H7 (cell line): ENCODE measurements around the gene MORC3. TPM values are rescaled to one million over a fixed set of nuclear protein-coding genes. Genes with fewer than 3 reads are reported as not detected.
"Not testable (repeated sequence)": the region's sequence is repeated elsewhere in the genome, so short reads cannot be mapped to it uniquely, and the experiment has no call there.

Experiments used
- DNase-seq: peaks from one replicate; pipeline ENCODE4 v3.0.0; 2012
- H3K27me3 ChIP-seq: 2 replicates; pipeline ENCODE4 v1.6.0; 2011; ENCODE audit warnings: mild to moderate bottlenecking, low read length; ENCODE audit not compliant: control insufficient read depth, insufficient read depth
- H3K36me3 ChIP-seq: replicated peaks from 2 replicates; pipeline ENCODE4 v1.5.1; 2011; ENCODE audit warnings: low read length; ENCODE audit not compliant: control insufficient read depth, insufficient read depth
- H3K4me3 ChIP-seq: 2 replicates; pipeline ENCODE4 v1.5.1; 2011; ENCODE audit warnings: low read depth, mild to moderate bottlenecking, control low read depth, low read length, moderate library complexity; ENCODE audit not compliant: insufficient read depth
- total RNA-seq: library from RNA; depleted of rRNA; stranded (reverse); fragments of >200 nt; shearing (Covaris generic); gene quantifications from 2 replicates; pipeline ENCODE4 v1.2.3, GENCODE V29; 2014; rRNA removed

The MORC3 gene
- total RNA-seq = 15.3 and 24.9 TPM in 2 replicates

DNA sequence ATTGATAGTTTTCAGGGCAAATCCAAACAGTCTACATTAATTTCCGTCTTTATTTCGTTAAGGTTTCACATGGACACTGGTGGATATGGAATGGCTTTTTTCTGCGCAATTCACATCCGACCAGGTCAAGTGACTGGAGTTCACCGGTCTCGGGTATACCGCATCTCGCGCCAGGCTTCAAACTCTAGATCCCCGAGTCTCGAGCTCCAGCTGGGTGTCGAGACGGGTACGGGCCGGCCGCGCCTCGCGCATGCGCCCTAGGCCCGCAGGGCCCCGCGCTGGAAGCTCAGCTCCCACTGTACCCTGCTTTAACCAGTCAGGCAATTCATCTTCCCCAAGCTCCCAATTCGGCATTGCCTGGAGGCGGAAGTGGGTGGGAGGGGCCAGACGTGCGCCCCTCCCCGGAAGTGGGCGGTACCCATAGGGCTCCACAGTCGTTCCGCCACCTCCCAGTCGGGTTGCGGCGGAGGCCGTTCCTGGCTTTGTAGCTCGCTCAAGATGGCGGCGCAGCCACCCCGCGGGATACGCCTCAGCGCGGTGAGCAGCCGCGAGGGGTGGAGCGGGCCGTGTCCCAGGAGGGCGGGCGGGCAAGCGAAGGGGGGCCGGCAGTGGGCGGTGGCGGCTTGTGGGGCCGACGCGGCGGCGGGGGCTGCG lies at the start of gene MORC3:
TSS of gene MORC3 (plus strand) at position 431 of the 654 bp plus-strand sequence. CDS start at position 499, 68 bp downstream.
- peak; percentile 99 for DNase-seq
- H3K27me3 ChIP-seq = no peaks in the 10 kb centered on the region
- H3K36me3 ChIP-seq = no peaks in the 10 kb centered on the region
- H3K4me3 ChIP-seq = peak within 1 kb of the TSS; percentile 94

DNA sequence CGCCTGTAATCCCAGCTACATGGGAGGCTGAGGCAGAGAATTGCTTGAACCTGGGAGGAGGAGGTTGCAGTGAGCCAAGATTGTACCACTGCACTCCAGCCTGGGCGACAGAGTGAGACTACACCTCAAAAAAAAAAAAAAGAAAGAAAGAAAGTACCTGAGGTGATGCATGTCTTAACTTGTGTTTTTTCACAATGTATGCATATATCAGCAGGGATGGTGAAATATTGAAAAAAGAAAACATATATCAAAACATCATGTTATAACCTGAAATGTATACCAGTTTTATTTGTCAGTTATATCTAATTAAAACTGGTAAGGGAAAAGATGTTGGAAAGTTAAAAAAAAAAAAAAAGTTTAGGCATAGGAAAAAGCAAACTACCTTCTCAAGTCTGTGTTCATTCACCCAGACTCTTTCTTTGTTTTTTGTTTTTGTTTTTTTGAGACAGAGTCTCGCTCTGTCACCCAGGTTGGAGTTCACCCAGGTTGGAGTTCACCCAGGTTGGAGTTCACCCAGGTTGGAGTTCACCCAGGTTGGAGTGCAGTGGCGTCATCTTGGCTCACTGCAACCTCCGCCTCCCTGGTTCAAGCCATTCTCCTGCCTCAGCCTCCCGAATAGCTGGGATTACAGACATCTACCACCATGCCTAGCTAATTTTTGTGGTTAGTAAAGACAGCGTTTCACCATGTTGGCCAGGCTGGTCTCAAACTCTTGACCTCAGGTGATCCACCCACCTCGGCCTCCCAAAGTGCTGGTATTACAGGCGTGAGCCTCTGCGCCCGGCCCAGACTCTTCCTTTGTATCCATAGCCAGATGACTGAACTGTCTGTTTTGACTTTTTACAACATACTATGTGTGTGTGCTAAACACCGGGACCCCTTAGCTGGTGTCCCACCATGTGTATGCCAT lies 49.0 kb upstream of the MORC3 start:
- not testable (repeated sequence) for H3K4me3 ChIP-seq, H3K27me3 ChIP-seq, DNase-seq, H3K36me3 ChIP-seq

- Histone ChIP-seq H3K36me3 (no peaks in the 10 kb centered on the region), H3K27me3 (no peaks in the 10 kb centered on the region), H3K4me3 (no peak overlapping the region)
- no peak for DNase-seq
These were observed 45.9 kb upstream of the MORC3 start for GRCh38 chr21:36274128-36274527.

DNA sequence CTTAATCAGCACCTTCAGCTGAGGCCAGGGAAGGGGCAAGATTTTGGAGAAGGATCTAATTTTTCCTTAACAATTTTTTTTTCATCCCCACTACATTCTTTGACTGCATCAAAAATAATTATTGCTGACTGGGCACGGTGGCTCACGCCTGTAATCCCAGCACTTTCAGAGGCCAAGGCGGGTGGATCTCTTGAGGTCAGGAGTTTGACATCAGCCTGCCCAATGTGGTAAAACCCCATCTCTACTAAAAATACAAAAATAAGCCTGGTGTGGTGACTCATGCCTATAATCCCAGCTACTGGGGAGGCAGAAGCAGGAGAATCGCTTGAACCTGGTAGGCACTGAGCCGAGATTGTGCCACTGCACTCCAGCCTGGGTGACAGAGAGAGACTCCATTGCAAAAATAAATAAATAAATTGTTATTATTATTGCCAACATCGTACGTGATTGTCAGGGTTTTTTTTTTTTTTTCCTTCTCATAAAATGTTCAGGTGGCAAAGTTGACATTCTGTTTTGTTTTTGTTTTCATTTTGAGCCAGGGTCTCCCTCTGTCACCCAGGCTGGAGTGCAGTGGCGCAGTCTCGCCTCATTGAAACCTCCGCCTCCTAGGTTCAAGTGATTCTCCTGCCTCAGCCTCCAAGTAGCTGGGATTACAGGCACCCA lies 37.3 kb upstream of the MORC3 start:
- no peak for DNase-seq
- H3K4me3 ChIP-seq = no peak overlapping the region
- no peaks in the 10 kb centered on the region for H3K36me3 ChIP-seq
- H3K27me3 ChIP-seq = no peaks in the 10 kb centered on the region

DNA sequence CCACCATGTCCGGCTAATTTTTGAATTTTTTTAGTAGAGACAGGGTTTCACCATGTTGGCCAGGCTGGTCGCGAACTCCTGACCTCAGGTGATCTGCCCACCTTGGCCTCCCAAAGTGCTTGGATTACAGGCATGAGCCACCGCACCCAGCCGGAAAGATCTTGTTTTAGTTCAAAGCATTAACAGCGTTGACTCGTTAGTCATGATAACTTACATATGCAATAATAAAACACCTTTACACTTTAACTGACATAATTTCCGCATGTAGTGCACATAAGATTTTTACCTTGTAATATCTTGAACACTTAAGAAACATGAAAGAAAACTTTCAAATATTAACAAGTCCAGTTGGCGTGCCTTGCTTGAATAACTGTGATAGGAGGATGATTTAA lies 36.8 kb upstream of the MORC3 start:
- H3K36me3 ChIP-seq, H3K27me3 ChIP-seq, H3K4me3 ChIP-seq, DNase-seq: not testable (repeated sequence)

DNA sequence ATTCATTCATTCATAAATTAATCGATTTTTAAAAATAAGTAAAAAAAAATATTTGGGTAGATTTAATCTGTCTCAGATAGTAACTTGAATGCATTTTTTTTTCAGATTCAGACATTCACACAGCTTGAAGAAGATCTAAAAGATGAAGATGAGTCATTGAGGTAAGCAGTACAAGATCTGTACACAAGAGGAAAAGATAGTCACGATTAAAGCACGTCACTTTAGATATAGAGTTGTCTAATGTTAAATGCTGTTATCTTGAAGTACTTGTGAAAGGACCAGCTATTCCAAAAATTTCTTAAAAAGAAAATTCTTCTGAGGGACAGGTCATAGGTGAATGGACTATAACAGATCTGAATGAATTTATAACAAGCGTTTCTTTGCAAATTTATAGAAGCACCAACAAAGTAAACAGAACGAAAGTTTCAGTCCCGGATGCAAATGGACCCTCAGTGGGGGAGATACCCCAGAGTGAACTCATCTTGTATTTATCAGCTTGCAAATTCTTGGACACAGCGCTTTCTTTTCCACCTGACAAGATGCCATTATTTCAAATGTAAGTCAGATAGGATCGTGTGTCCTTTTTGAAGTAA lies 31.2 kb upstream of the MORC3 start:
- Histone ChIP-seq H3K27me3 (no peaks in the 10 kb centered on the region), H3K4me3 (no peak overlapping the region), H3K36me3 (no peaks in the 10 kb centered on the region; the same call in 1 of the 2 replicates)
- no peak for DNase-seq

GRCh38 chr21:36291509-36291908 lies 28.5 kb upstream of the MORC3 start:
- no peaks in the 10 kb centered on the region; the same call in 1 of the 2 replicates for H3K36me3 ChIP-seq
- H3K27me3 ChIP-seq = no peaks in the 10 kb centered on the region
- no peak overlapping the region for H3K4me3 ChIP-seq
- no peak for DNase-seq

- no peaks in the 10 kb centered on the region for H3K36me3 ChIP-seq
- no peak for DNase-seq
- no peaks in the 10 kb centered on the region for H3K27me3 ChIP-seq
These were observed 22.5 kb upstream of the MORC3 start for GRCh38 chr21:36297406-36297937.

DNA sequence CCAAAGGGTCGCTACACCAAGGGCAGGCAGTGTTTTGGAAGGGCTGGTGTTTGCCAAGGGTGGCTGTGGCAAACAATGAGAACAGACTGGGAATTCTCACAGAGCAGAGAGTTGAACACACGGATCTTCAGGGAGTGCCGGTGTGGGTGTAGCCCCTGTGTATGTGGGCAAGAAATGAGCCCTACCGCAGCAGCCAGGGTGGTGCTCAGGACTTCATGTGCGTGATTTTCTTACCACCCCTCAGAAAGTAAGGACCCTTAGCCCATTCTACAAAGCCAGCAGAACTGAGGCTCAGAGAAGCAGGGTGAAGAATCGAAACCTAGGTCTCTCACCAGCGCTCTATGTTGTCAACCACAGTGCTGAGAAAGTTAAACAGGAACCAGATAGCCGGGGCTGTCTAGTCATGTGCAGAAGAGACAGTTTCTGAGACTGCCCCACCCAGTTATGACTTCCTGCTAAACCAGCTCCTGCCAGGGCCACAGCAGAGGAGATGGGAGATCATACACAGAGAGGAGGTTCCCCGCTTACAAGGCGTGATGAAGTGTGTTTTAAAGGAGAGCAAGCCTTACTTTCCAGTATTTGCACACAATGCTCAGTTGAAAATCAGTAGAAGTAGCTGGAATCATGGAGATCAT lies 21.9 kb upstream of the MORC3 start:
- no peak overlapping the region for H3K4me3 ChIP-seq
- H3K36me3 ChIP-seq = no peaks in the 10 kb centered on the region
- DNase-seq = no peak
- H3K27me3 ChIP-seq = no peaks in the 10 kb centered on the region

More at GRCh38 chr21:36297406-36297937, 22.5 kb upstream of the MORC3 start:
- H3K4me3 ChIP-seq = no peak overlapping the region

GRCh38 chr21:36306872-36307534 lies 13.0 kb upstream of the MORC3 start:
- no peak for DNase-seq
- no peaks in the 10 kb centered on the region for H3K36me3 ChIP-seq
- no peak overlapping the region for H3K4me3 ChIP-seq
- no peaks in the 10 kb centered on the region for H3K27me3 ChIP-seq

DNA sequence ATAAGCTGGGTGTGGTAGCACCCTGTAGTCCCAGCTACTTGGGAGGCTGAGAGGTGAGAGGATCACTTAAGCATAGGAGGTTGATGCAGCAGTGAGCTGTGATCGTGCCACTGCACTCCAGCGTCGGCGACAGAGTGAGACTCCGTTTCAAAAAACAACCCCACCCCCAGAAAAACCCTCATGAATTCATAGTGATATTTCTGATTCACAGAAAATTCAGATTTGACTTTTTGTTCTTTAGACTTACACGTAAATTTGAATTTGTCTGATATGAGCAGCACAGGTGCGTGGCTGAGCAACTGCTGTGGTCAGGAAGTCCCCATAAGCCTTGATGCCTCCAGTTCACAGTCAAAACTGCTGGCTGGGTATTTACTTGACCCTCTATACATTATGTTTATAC lies 10.0 kb upstream of the MORC3 start:
- no peaks in the 10 kb centered on the region for H3K36me3 ChIP-seq

GRCh38 chr21:36313446-36313845 lies 6.6 kb upstream of the MORC3 start:
- H3K27me3 ChIP-seq, H3K4me3 ChIP-seq, H3K36me3 ChIP-seq, DNase-seq: not testable (repeated sequence)

More for the DNA sequence above, 10.0 kb upstream of the MORC3 start:
- Histone ChIP-seq H3K27me3 (no peaks in the 10 kb centered on the region), H3K4me3 (no peak overlapping the region)
- DNase-seq = no peak

- H3K36me3 ChIP-seq, DNase-seq, H3K27me3 ChIP-seq, H3K4me3 ChIP-seq: not testable (repeated sequence)
These were observed 4.0 kb upstream of the MORC3 start for GRCh38 chr21:36316045-36316444.
